Ishikawa (cell line): ENCODE results near the gene TMEM132D.

Experiments used
- CEBPB ChIP-seq: IDR thresholded peaks from 2 replicates; pipeline ENCODE4 v1.6.1; 2012
- CREB1 ChIP-seq: IDR thresholded peaks from 2 replicates; pipeline ENCODE4 v1.6.1; 2012; ENCODE audit warnings: low read depth
- EGR1 ChIP-seq: IDR thresholded peaks from 2 replicates; pipeline ENCODE4 v1.6.1; 2012
- EP300 ChIP-seq: IDR thresholded peaks from 2 replicates; pipeline ENCODE4 v1.6.1; 2012; ENCODE audit warnings: borderline replicate concordance
- FOXM1 ChIP-seq: IDR thresholded peaks from 2 replicates; pipeline ENCODE4 v1.6.1; 2012; ENCODE audit warnings: low read depth, borderline replicate concordance
- MAX ChIP-seq: IDR thresholded peaks from 2 replicates; pipeline ENCODE4 v1.6.1; 2012
- NFIC ChIP-seq: IDR thresholded peaks from 2 replicates; pipeline ENCODE4 v1.6.1; 2012
- RAD21 ChIP-seq: IDR thresholded peaks from 2 replicates; pipeline ENCODE4 v1.6.1; 2012; ENCODE audit warnings: low read depth
- REST ChIP-seq: IDR thresholded peaks from 2 replicates; pipeline ENCODE4 v1.6.1; 2012; ENCODE audit warnings: low read depth, mild to moderate bottlenecking
- TAF1 ChIP-seq: IDR thresholded peaks from 2 replicates; pipeline ENCODE4 v1.6.1; 2012; ENCODE audit warnings: low read depth, mild to moderate bottlenecking
- TCF12 ChIP-seq: IDR thresholded peaks from 2 replicates; pipeline ENCODE4 v1.6.1; 2012; ENCODE audit warnings: low read depth
- TEAD4 ChIP-seq: IDR thresholded peaks from 2 replicates; pipeline ENCODE4 v1.6.1; 2012
- USF1 ChIP-seq: IDR thresholded peaks from 2 replicates; pipeline ENCODE4 v1.6.1; 2012
- YY1 ChIP-seq: IDR thresholded peaks from 2 replicates; pipeline ENCODE4 v1.6.1; 2012; ENCODE audit warnings: low read depth
- ZBTB7A ChIP-seq: IDR thresholded peaks from 2 replicates; pipeline ENCODE4 v1.6.1; 2012; ENCODE audit warnings: low read depth

The TMEM132D gene

GRCh38 chr12:129208566-129208965 is 695.3 kb downstream of the TMEM132D start:
- TF ChIP-seq YY1 (no peak), USF1 (no peak), EP300 (no peak), REST (no peak), NFIC (no peak), CREB1 (no peak), TEAD4 (no peak), TCF12 (no peak), CEBPB (no peak), EGR1 (no peak)

GRCh38 chr12:129207084-129207483 is 696.7 kb downstream of the TMEM132D start:
- TF ChIP-seq TAF1 = no peak
- no peak for TF ChIP-seq TEAD4
- no peak for TF ChIP-seq NFIC
- TF ChIP-seq TCF12 = no peak
- TF ChIP-seq EP300 = no peak
- TF ChIP-seq REST = no peak
- TF ChIP-seq MAX = no peak

- TF ChIP-seq MAX (no peak), YY1 (no peak), FOXM1 (no peak), CREB1 (no peak), ZBTB7A (no peak), TAF1 (no peak), EGR1 (no peak), CEBPB (no peak), REST (no peak), EP300 (no peak), TEAD4 (no peak), TCF12 (no peak)
Measured at GRCh38 chr12:129203456-129203855, 700.4 kb downstream of the TMEM132D start.

GRCh38 chr12:129202109-129202814 is 701.6 kb downstream of the TMEM132D start:
- no peak for TF ChIP-seq RAD21
- TF ChIP-seq YY1 = no peak
- TF ChIP-seq CREB1 = no peak
- no peak for TF ChIP-seq REST
- no peak for TF ChIP-seq CEBPB
- TF ChIP-seq TCF12 = no peak
- TF ChIP-seq MAX = no peak
- TF ChIP-seq EGR1 = no peak
- no peak for TF ChIP-seq EP300
- no peak for TF ChIP-seq TAF1
- TF ChIP-seq FOXM1 = no peak
- TF ChIP-seq TEAD4 = no peak
- no peak for TF ChIP-seq NFIC
- no peak for TF ChIP-seq USF1
- no peak for TF ChIP-seq ZBTB7A
